H9 (cell line): Measurements from ENCODE around the gene TAOK3. TPM values are rescaled to one million over a fixed set of nuclear protein-coding genes. Genes with fewer than 3 reads are reported as not detected.

Experiments
- DNase-seq: peaks from one replicate; pipeline ENCODE4 v3.0.0-alpha.2; 2017
- H2AFZ ChIP-seq: one replicate; pipeline ENCODE4 v1.6.1; 2013; ENCODE audit warnings: mild to moderate bottlenecking, low read length, control low read depth, moderate library complexity
- H2AK5ac ChIP-seq: 2 replicates; pipeline ENCODE4 v1.6.1; 2013; ENCODE audit warnings: low read length, control low read depth, mixed read lengths; ENCODE audit not compliant: insufficient read length
- H2BK120ac ChIP-seq: one replicate; pipeline ENCODE4 v1.6.1; 2013; ENCODE audit warnings: low read depth, mild to moderate bottlenecking, low read length, control low read depth, inconsistent platforms; ENCODE audit not compliant: poor library complexity, severe bottlenecking
- H2BK12ac ChIP-seq: 2 replicates; pipeline ENCODE4 v1.6.1; 2013; ENCODE audit warnings: low read length, control low read depth, mixed read lengths, low read depth; ENCODE audit not compliant: insufficient read length
- H2BK15ac ChIP-seq: 2 replicates; pipeline ENCODE4 v1.6.1; 2013; ENCODE audit warnings: low read depth, low read length, control low read depth
- H2BK20ac ChIP-seq: one replicate; pipeline ENCODE4 v1.6.1; 2013; ENCODE audit warnings: low read depth, mild to moderate bottlenecking, low read length, control low read depth, inconsistent platforms; ENCODE audit not compliant: poor library complexity, severe bottlenecking
- H2BK5ac ChIP-seq: 2 replicates; pipeline ENCODE4 v1.6.1; 2013; ENCODE audit warnings: low read length, control low read depth, mixed read lengths; ENCODE audit not compliant: insufficient read length
- H3K14ac ChIP-seq: 2 replicates; pipeline ENCODE4 v1.6.1; 2013; ENCODE audit warnings: low read length, control low read depth; ENCODE audit not compliant: insufficient read depth
- H3K18ac ChIP-seq: 2 replicates; pipeline ENCODE4 v1.6.1; 2013; ENCODE audit warnings: low read depth, mild to moderate bottlenecking, mixed read lengths, low read length, control low read depth; ENCODE audit not compliant: insufficient read length
- H3K23ac ChIP-seq: 2 replicates; pipeline ENCODE4 v1.6.1; 2013; ENCODE audit warnings: low read length, control low read depth, mixed read lengths, low read depth; ENCODE audit not compliant: insufficient read length
- H3K23me2 ChIP-seq: 2 replicates; pipeline ENCODE4 v1.6.1; 2013; ENCODE audit warnings: low read depth, mild to moderate bottlenecking, mixed read lengths, low read length, control low read depth; ENCODE audit not compliant: insufficient read length, poor library complexity, severe bottlenecking
- H3K27ac ChIP-seq: 2 replicates; pipeline ENCODE4 v1.5.1; 2013; ENCODE audit warnings: low read length, control low read depth, mixed read lengths, low read depth; ENCODE audit not compliant: insufficient read length
- H3K27me3 ChIP-seq: 2 replicates; pipeline ENCODE4 v1.6.1; 2013; ENCODE audit warnings: low read length, control low read depth, inconsistent platforms; ENCODE audit not compliant: insufficient read depth
- H3K4ac ChIP-seq: 2 replicates; pipeline ENCODE4 v1.6.1; 2013; ENCODE audit warnings: low read depth, mild to moderate bottlenecking, control low read depth, inconsistent platforms, low read length, moderate library complexity
- H3K4me1 ChIP-seq: 2 replicates; pipeline ENCODE4 v1.6.1; 2013; ENCODE audit warnings: low read length, control low read depth, inconsistent platforms; ENCODE audit not compliant: insufficient read depth
- H3K4me2 ChIP-seq: 2 replicates; pipeline ENCODE4 v1.6.1; 2013; ENCODE audit warnings: low read length, control low read depth, mixed read lengths; ENCODE audit not compliant: insufficient read length, insufficient read depth
- H3K56ac ChIP-seq: 2 replicates; pipeline ENCODE4 v1.6.1; 2013; ENCODE audit warnings: low read depth, mild to moderate bottlenecking, mixed read lengths, low read length, control low read depth; ENCODE audit not compliant: insufficient read length
- H3K79me1 ChIP-seq: 2 replicates; pipeline ENCODE4 v1.6.1; 2013; ENCODE audit warnings: low read depth, mild to moderate bottlenecking, moderate library complexity, low read length, control low read depth, inconsistent platforms; ENCODE audit not compliant: insufficient read depth, poor library complexity, severe bottlenecking
- H3K79me2 ChIP-seq: 2 replicates; pipeline ENCODE4 v1.6.1; 2013; ENCODE audit warnings: low read length, control low read depth, inconsistent platforms; ENCODE audit not compliant: insufficient read depth
- H3K9ac ChIP-seq: 2 replicates; pipeline ENCODE4 v1.6.1; 2013; ENCODE audit warnings: low read length, control low read depth, mixed read lengths; ENCODE audit not compliant: insufficient read length; ENCODE audit errors: extremely low read depth
- H3K9me3 ChIP-seq: one replicate; pipeline ENCODE4 v1.6.1; 2013; ENCODE audit warnings: low read depth, low read length, inconsistent platforms; ENCODE audit not compliant: control insufficient read depth
- H3T11ph ChIP-seq: one replicate; pipeline ENCODE4 v1.6.1; 2013; ENCODE audit warnings: mild to moderate bottlenecking, low read length, control low read depth, inconsistent platforms
- H4K20me1 ChIP-seq: one replicate; pipeline ENCODE4 v1.6.1; 2013; ENCODE audit not compliant: control insufficient read depth, insufficient read length, insufficient read depth
- H4K5ac ChIP-seq: 2 replicates; pipeline ENCODE4 v1.6.1; 2013; ENCODE audit warnings: low read depth, mild to moderate bottlenecking, mixed read lengths, low read length, control low read depth; ENCODE audit not compliant: insufficient read length
- H4K8ac ChIP-seq: replicated peaks from 2 replicates; pipeline ENCODE4 v1.6.1; 2013; ENCODE audit warnings: low read length, control low read depth, mixed read lengths, low read depth; ENCODE audit not compliant: insufficient read length
- H4K91ac ChIP-seq: 2 replicates; pipeline ENCODE4 v1.6.1; 2013; ENCODE audit warnings: low read depth, mild to moderate bottlenecking, moderate library complexity, mixed read lengths, low read length, control low read depth; ENCODE audit not compliant: insufficient read length
- H3K27ac Mint-ChIP-seq, 3 experiments: 2 replicates in 2 of 3; 3 replicates in 1 of 3; pipeline ENCODE4 v1.8.0; 2020 to 2021; ENCODE audit warnings: mixed read lengths in 3 of 3, mild to moderate bottlenecking in 1 of 3, moderate library complexity in 1 of 3
- H3K27me3 Mint-ChIP-seq: 2 replicates; pipeline ENCODE4 v1.8.0; 2021; ENCODE audit warnings: low read depth, mild to moderate bottlenecking, moderate library complexity, mixed read lengths
- H3K36me3 Mint-ChIP-seq, 3 experiments: 2 replicates in 2 of 3; 3 replicates in 1 of 3; pipeline ENCODE4 v1.8.0; 2020 to 2021; ENCODE audit warnings: low read depth in 3 of 3, mixed read lengths in 3 of 3; ENCODE audit not compliant: insufficient read depth in 1 of 3
- H3K4me1 Mint-ChIP-seq, 2 experiments: 2 replicates each; pipeline ENCODE4 v1.8.0; 2020; ENCODE audit warnings: mixed read lengths in 2 of 2
- H3K4me3 Mint-ChIP-seq, 2 experiments: 2 replicates in 1 of 2; 3 replicates in 1 of 2; pipeline ENCODE4 v1.8.0; 2020 to 2021; ENCODE audit warnings: mild to moderate bottlenecking in 2 of 2, mixed read lengths in 2 of 2, moderate library complexity in 1 of 2
- H3K9me3 Mint-ChIP-seq, 2 experiments: 2 replicates in 1 of 2; 3 replicates in 1 of 2; pipeline ENCODE4 v1.8.0; 2020; ENCODE audit warnings: mild to moderate bottlenecking in 2 of 2, mixed read lengths in 2 of 2, moderate library complexity in 1 of 2
- CTCF ChIP-seq: fragments of 200-600 bp; sonication (generic); conservative IDR thresholded peaks from 3 replicates; pipeline ENCODE4 v1.8.0; 2021; ENCODE audit warnings: antibody characterized with exemption, mild to moderate bottlenecking
- WGBS: extraction: QIAGEN DNeasy Blood & Tissue Kit; methylation state at CpG from one replicate; pipeline ENCODE4 v1.1.7; 2013; ENCODE audit warnings: missing lambda C conversion rate, low lambda C conversion rate, mixed read lengths; ENCODE audit not compliant: insufficient read length; ENCODE audit errors: extremely low coverage; 5-methylcytosine and 5-hydroxymethylcytosine counted together
- total RNA-seq: library from RNA; stranded (reverse); gene quantifications from 2 replicates; pipeline ENCODE4 v1.2.1, GENCODE V29; 2021

Gene TAOK3
- total RNA-seq, 1 experiment from 2014 or later, result 5.2 TPM

GRCh38 chr12:118185602-118186397 is 186.9 kb downstream of the TAOK3 start:
- Mint-ChIP-seq H3K4me3 (no peak overlapping the region), H3K27ac (no peak overlapping the region), H3K4me1 (peaks cover 11 to 25% of the 10 kb centered on the region in 2 experiments), H3K27me3 (no peaks in the 10 kb centered on the region), H3K9me3 (no peaks in the 10 kb centered on the region; a peak in 1 of 5 replicates), H3K36me3 (no peaks in the 10 kb centered on the region)
- no peak for TF ChIP-seq CTCF
- H3K27ac ChIP-seq, result no peak overlapping the region
- no CpG with 5 or more reads among the region's 5 CpGs for WGBS
- H2BK15ac ChIP-seq, result no peak overlapping the region
- H3K27me3 ChIP-seq, result no peaks in the 10 kb centered on the region
- no peak overlapping the region for H2BK120ac ChIP-seq
- H3K4me1 ChIP-seq, result no peaks in the 10 kb centered on the region
- H2AK5ac ChIP-seq, result no peak overlapping the region
- H2AFZ ChIP-seq, result no peak overlapping the region
- H3K79me2 ChIP-seq, result no peaks in the 10 kb centered on the region
- H3K4me2 ChIP-seq, result no peak overlapping the region
- no peak overlapping the region for H3T11ph ChIP-seq
- H4K91ac ChIP-seq, result no peak overlapping the region
- no peak overlapping the region for H3K9ac ChIP-seq
- no peak overlapping the region for H2BK5ac ChIP-seq
- no peak overlapping the region for H3K4ac ChIP-seq
- no peaks in the 10 kb centered on the region for H4K20me1 ChIP-seq
- H3K56ac ChIP-seq, result no peak overlapping the region
- H3K18ac ChIP-seq, result no peak overlapping the region
- H3K14ac ChIP-seq, result no peak overlapping the region
- no peak overlapping the region for H2BK12ac ChIP-seq
- H3K23me2 ChIP-seq, result no peaks in the 10 kb centered on the region
- DNase-seq, result no peak
- no peaks in the 10 kb centered on the region for H3K9me3 ChIP-seq
- H3K79me1 ChIP-seq, result no peaks in the 10 kb centered on the region
- no peak overlapping the region for H3K23ac ChIP-seq
- H4K5ac ChIP-seq, result no peak overlapping the region
- no peak overlapping the region for H2BK20ac ChIP-seq
- no peak overlapping the region for H4K8ac ChIP-seq
